Astrocyte (in vitro differentiated cells and primary cell): ENCODE data around the gene PHF1.

Experiments used
- EZH2 ChIP-seq: IDR thresholded peaks from 2 replicates; pipeline ENCODE4 v1.6.1; 2012; ENCODE audit warnings: mild to moderate bottlenecking, low read length, inconsistent platforms; ENCODE audit not compliant: insufficient read depth
- TF ChIP-seq, protein P1 (sequence below): IDR thresholded peaks from 2 replicates; pipeline ENCODE4 v1.5.1; 2011; ENCODE audit warnings: low read depth, mild to moderate bottlenecking, inconsistent platforms, low read length, moderate library complexity; ENCODE audit not compliant: insufficient read depth

GRCh38 chr6:33438978-33439594 is 28.3 kb downstream of the PHF1 start:
- no peak for TF ChIP-seq EZH2
- TF ChIP-seq, protein P1, sequence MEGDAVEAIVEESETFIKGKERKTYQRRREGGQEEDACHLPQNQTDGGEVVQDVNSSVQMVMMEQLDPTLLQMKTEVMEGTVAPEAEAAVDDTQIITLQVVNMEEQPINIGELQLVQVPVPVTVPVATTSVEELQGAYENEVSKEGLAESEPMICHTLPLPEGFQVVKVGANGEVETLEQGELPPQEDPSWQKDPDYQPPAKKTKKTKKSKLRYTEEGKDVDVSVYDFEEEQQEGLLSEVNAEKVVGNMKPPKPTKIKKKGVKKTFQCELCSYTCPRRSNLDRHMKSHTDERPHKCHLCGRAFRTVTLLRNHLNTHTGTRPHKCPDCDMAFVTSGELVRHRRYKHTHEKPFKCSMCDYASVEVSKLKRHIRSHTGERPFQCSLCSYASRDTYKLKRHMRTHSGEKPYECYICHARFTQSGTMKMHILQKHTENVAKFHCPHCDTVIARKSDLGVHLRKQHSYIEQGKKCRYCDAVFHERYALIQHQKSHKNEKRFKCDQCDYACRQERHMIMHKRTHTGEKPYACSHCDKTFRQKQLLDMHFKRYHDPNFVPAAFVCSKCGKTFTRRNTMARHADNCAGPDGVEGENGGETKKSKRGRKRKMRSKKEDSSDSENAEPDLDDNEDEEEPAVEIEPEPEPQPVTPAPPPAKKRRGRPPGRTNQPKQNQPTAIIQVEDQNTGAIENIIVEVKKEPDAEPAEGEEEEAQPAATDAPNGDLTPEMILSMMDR = no peak
